Stomach (tissue), 4 donors: ENCODE results near the gene FRMD5.

Experiments
- POLR2AphosphoS5 ChIP-seq, 3 donors: sonication (generic); formaldehyde crosslinking; IDR thresholded peaks; one replicate each; pipeline ENCODE4 v1.6.1; 2016; ENCODE audit warnings: antibody characterized with exemption in 3 of 3
- TF ChIP-seq, protein P1 (sequence below), 7 experiments: fragments of 450-650 bp in 4 of 7; fragments of 200-600 bp in 3 of 7; sonication (generic) in 3 of 7; IDR thresholded peaks; one replicate each; pipeline ENCODE4 v1.5.1; 2016 to 2019; ENCODE audit warnings: antibody characterized with exemption in 7 of 7, control low read depth in 2 of 7, mild to moderate bottlenecking in 1 of 7

DNA sequence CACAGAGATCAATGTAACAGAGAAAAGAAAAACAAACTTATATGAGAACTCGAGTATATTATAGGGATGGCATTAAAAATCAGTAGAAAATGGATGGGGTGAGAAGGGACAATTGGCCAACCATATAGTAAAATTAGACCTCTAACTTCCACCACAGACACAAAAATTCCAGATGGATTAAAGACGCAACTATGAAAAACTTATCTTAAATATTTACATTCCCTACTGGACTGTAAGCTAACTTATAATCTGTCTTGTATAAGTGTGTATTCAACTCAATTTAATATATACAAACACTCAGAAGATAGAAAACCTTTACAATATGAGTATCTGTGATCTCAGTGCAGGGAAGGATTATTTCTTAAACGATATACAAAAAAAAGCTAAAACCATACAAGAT, 373.6 kb downstream of the FRMD5 start:
- TF ChIP-seq POLR2AphosphoS5 (IDR thresholded peaks at IDR 0.05): no peak
- TF ChIP-seq, protein P1, sequence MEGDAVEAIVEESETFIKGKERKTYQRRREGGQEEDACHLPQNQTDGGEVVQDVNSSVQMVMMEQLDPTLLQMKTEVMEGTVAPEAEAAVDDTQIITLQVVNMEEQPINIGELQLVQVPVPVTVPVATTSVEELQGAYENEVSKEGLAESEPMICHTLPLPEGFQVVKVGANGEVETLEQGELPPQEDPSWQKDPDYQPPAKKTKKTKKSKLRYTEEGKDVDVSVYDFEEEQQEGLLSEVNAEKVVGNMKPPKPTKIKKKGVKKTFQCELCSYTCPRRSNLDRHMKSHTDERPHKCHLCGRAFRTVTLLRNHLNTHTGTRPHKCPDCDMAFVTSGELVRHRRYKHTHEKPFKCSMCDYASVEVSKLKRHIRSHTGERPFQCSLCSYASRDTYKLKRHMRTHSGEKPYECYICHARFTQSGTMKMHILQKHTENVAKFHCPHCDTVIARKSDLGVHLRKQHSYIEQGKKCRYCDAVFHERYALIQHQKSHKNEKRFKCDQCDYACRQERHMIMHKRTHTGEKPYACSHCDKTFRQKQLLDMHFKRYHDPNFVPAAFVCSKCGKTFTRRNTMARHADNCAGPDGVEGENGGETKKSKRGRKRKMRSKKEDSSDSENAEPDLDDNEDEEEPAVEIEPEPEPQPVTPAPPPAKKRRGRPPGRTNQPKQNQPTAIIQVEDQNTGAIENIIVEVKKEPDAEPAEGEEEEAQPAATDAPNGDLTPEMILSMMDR (IDR thresholded peaks at IDR 0.05): no peak
